GDM1 (cell line): Measurements from ENCODE around the gene D2HGDH.
"Not testable (repeated sequence)": the region's sequence is repeated elsewhere in the genome, so short reads cannot be mapped to it uniquely, and the experiment has no call there.

ENCODE experiments used
- DNase-seq: peaks from one replicate; lab custom pipeline; 2025; lab: John Stamatoyannopoulos, UW

The D2HGDH gene

DNA sequence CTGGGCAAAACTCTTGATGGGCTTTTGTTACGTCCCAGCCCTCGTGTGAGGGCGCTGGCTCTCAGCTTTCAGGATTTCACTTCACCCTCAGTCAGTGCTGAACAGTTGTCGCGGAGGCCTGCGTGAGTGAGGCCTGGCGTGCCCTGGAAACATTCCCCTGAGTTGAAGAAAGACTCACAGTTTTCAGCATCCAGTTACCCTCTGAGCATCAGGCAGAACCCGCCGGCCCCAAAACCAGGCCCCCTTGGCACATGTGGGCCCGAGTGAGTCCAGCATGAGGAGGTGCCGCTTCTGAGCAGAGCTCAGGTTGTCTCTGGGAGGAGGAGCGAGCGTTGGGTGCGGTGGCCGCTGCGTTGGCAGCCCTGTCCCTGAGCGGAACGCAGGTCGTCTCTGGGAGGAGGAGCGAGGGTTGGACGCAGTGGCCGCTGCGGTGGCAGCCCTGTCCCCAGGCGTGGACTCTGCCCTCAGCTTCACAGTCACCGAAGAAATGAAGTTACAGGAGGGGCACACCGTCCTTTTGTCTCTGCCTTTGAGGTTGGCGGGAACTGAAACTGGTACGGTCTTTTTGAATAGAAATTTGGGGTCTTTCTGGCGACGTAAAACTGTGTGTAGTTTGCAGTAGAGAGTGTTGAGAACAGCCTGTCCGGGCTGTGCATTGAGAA lies 74.4 kb downstream of the D2HGDH start, which contains the start of gene NEU4:
Gene NEU4 (plus strand): TSS at position 473 of the 662 bp plus-strand sequence. CDS start 5,292 bp downstream, outside the sequence.
- DNase-seq = no peak

DNA sequence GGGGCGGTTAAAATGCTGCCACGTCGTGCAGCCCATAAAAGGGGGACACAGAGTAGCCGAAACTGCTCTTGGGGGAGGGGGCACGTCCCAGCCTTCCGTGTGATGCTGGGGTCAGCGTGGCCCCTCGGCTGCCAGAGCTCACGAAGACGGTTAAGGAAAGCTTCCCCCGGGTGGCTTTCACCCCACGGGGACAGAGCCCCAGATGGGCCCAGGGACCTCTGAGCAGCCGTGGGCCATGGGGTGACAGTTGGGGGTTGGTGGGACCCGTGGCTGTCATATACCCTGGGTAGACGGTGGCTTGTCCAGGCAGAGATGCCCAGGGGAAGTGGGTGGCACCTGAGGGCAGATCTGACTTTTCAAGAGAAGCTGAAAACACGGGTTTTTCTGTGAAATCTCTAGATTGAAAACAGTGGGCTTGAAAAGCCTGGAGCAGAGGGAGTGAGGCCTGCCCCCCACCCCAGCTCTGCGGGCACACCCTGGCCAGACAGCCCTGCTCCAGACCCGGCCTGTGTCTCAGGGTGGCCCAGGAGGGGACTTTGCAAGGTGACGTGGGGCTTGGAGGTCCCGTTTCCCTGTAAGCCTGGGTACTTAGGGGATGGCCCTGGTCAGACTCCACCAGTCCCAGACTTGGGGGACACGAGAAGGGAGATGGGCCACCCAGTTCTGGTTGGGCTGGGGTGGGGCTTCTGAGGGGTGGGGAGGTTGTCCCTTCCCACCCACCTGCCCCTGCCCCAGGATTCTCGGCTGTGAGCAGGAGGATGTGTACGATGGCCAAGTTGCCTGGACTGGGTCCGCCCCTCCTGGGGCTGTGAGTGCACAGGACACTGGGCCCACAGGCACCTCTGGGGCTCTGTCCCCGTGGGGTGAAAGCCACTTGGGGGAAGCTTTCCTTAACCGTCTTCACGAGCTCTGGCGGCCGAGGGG lies 75.2 kb downstream of the D2HGDH start:
- DNase-seq = no peak

DNA sequence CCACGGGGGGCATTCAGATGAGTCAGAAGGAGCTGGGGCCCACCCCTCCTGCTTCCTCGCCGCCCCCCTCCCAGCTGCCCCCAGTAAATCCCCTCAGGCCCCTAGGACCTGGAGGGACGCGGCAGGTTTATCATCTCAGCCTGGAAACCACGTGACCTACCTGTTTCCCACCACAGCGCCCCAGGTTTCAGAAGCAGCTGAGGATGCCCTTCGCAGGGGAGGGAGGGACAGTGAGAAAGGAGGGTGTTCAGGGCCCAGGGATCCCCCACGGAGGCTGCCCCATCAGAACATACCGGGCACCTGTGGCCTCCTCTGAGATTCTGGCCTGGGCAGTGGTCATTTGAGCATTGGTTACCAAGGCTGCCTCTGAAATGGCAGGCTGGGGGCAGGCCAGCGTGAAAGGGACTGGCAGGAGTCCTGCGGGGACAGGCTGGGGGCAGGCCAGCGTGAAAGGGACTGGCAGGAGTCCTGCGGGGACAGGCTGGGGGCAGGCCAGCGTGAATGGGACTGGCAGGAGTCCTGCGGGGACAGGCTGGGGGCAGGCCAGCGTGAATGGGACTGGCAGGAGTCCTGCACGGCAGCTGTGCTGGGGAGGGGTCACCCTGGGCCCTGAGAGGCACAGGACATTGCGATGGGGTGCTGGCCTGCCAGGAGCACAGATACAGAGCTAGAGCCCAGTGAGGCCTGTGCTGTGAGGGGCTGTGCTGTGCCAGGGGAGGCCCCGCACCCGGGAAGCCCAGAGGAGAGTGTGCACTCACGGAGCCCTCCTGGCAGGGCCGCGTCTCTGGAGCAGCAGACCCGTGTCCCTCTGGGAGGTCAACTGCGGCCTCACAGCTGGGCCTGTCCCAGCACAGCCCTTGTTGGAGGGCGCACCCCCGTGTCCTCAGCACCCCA lies 76.1 kb downstream of the D2HGDH start:
- no peak for DNase-seq

DNA sequence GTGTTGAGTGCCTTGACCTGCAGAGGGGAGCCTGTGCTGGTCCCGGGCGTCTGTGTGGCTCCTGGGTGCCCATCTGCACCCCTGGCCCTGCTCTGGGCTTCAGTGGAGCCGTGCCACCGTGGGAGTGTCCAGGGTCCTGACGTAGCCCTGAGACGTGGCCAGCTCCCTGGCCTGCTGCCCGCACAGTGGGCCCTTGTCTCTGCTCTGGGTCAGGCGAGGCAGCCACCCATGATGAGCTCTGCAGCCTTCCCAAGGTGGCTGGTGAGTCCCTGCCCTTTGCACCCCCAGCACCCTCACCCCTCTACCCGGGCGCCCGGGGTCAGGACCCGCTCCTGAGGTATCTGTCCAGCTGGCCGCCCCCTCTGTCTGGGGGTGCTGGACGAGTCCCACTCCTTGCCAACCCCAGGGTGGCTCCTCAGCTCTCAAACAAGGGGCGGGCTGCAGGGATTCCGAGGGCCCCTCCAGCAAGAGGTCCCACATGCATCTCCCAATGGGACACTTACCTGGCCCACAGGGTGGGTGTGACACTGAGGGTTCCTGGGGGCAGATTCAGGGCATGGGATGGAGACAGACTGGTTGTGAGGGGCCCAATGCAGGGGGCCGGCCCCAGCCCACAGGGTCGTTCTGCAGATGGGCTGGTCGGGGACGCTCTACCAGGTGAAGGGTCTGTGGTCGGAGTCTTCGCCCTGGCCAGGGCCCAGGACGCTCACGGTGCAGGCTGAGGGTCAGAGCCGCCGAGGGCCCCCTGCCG lies 76.9 kb downstream of the D2HGDH start:
- DNase-seq = no peak

DNA sequence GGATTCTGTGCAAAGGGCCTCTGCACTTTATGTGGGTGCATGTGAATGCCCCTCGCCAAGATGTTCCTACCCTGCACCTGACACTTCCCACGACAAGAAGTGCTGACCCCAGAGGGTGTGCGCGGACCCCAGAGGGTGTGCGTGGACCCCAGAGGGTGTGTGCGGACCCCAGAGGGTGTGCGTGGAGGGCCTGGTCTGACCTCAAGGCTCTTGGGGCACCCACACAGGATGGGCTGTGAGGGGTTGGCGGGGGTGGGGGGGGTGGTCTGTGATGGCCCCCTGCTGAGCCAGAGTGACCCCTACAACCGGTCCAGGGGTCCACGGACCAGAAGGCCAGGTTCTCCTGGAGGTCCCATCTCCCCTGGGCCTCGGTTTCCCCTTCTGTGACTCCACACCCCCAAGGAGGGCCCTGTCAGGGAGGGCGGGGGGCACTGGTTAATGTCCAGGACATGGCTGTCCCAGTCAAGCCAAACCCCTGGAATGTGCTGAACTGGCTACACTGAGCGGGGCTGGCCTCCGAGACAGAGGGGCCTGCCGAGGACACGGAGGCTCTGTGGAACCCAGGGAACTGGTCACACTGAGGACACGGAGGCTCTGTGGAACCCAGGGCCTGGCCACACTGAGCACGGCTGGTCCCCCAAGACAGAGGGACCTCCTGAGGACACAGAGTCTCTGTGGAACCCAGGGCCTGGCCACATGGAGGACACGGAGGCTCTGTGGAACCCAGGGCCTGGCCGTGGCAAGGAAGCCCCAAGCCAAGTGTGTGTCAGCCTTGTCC lies 77.7 kb downstream of the D2HGDH start:
- no peak for DNase-seq

DNA sequence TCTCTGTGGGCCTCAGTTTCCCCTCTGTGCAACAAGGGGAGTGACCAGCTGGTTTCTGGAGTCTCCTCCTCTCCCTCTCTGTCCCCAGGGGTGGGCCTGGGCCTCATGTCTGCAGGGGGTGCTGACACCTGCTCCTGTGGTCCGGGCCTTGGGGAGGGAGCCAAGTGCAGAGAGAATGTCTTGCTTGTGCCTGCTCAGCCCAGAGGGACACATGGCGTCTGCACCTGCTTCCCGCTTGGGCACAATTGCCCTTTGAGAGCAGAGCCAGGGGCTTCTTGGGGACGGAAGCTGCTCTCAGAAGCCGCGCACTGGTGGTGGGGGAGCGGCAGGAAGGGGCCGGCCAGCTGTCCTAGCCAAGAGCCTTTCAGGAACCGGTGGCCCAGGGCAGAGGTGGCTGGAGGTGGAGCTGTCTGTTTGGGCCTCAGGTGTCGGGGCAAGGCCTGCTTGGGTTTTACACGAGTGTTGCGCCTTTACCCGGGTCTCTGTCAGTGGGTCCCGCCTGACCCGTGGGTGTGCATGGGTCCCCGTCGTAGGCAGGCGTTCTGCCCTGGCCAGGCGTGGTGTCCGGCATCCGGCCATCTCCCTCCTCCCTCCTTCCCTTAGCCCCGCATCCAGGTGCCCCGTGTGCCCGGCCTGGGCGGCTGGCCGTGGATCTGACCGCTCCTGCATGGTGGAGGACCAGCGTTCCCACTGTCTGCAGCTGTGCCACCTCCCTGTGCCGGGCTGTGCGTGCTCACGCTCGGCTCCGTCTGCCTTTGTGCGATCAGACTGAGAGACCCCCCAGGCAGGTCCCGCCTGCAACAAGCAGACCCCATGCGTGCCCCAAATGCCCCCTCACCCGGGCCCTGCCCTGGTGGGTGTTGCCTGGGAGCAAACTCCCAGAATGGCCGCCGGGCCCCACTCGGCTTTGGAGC lies 78.6 kb downstream of the D2HGDH start:
- DNase-seq = no peak

DNA sequence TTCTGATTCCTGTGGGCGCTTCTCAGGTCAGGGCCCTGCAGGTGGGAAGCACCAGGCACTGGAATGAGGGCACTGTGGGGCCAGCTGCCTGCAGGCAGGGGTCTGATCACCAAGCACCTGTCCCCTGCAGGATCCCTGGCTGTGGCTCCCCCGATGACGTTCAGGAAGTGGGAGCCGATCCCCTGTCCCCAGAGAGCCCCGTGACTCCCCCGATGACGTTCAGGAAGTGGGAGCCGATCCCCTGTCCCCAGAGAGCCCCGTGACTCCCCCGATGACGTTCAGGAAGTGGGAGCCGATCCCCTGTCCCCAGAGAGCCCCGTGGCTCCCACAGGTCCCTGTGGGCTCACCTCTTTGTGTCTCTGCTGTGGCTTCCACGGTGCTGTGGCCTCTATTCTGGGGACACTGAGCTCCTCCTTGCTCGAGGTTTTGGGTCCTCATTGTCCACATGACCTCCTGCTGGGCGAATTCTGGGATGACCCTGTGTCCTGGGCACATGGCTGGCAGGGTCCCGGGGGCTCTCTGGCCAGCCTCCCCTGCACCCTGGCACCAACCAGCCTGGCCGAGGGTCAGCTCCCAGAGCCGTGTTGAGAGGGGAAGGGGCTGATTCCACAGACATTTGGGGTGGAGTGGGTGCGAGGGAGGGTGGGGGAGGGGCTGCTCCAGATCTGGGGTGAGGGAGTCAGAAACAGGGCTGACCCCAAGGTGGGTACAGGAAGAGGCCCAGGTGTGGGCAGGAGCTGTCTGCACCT lies 79.4 kb downstream of the D2HGDH start:
- DNase-seq = no peak

DNA sequence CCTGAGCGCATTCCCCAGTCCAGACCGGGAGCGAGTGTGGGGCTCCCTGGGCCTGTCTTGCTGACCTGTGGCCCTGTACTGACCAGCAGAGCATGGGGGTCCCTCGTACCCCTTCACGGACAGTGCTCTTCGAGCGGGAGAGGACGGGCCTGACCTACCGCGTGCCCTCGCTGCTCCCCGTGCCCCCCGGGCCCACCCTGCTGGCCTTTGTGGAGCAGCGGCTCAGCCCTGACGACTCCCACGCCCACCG lies 79.9 kb downstream of the D2HGDH start:
- no peak for DNase-seq

DNA sequence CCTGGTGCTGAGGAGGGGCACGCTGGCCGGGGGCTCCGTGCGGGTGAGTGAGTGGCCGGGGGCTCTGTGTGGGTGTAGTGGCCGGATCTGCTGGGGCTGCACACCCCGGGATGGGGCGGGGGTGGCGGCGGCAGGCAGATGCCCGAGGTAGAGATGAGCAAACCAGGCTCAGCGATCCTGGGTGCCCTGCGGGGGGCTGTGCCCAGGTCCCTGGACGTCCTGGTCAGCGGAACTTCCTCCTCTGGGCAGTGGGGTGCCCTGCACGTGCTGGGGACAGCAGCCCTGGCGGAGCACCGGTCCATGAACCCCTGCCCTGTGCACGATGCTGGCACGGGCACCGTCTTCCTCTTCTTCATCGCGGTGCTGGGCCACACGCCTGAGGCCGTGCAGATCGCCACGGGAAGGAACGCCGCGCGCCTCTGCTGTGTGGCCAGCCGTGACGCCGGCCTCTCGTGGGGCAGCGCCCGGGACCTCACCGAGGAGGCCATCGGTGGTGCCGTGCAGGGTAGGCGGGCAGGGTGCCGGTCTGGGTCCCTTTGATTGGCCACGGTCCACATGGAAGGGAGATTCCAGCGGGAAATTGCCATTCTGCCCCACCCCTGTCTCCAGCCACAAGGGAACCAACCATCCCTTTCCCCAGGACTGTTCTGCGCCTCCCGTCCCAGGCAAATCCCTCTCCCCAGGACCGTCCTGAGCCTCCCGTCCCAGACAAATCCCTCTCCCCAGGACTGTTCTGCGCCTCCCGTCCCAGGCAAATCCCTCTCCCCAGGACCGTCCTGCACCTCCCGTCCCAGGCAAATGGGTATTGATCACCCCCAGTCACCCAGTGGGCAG lies 80.4 kb downstream of the D2HGDH start:
- DNase-seq = no peak

DNA sequence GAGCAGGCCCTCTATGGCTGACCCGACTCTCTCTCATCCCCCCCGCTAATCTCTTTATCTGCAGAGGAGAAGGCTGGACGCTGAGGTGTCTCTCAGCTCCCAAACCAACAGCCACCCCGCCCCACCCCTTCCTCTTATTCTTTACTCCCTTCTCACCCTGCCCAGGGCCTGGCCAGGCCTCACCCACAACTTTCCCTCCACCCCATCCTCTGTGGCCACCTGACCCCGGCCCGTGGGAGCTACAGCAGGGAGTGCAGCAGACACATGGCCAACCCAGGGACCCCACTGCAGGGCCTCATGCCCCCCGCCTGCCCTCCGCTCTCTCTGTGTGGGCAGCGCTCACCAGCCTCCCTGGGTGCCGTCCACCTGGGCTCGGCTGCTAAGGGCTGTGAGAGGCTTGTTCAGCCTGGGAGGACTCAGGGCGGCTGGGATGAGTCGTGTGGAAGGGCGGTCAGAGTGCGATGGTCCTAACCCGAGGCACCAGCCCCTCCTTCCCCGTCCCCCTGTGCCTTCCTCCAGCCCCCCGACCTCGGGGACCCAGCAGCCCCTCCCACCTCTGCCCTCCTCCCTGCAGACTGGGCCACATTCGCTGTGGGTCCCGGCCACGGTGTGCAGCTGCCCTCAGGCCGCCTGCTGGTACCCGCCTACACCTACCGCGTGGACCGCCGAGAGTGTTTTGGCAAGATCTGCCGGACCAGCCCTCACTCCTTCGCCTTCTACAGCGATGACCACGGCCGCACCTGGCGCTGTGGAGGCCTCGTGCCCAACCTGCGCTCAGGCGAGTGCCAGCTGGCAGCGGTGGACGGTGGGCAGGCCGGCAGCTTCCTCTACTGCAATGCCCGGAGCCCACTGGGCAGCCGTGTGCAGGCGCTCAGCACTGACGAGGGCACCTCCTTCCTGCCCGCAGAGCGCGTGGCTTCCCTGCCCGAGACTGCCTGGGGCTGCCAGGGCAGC lies 81.3 kb downstream of the D2HGDH start:
- DNase-seq = no peak

DNA sequence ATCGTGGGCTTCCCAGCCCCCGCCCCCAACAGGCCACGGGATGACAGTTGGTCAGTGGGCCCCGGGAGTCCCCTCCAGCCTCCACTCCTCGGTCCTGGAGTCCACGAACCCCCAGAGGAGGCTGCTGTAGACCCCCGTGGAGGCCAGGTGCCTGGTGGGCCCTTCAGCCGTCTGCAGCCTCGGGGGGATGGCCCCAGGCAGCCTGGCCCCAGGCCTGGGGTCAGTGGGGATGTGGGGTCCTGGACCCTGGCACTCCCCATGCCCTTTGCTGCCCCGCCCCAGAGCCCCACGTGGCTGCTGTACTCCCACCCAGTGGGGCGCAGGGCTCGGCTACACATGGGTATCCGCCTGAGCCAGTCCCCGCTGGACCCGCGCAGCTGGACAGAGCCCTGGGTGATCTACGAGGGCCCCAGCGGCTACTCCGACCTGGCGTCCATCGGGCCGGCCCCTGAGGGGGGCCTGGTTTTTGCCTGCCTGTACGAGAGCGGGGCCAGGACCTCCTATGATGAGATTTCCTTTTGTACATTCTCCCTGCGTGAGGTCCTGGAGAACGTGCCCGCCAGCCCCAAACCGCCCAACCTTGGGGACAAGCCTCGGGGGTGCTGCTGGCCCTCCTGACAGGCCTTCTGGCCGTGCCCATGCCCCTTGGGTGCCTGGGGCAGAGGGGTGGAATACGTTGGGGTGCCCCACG lies 82.1 kb downstream of the D2HGDH start:
- no peak for DNase-seq

DNA sequence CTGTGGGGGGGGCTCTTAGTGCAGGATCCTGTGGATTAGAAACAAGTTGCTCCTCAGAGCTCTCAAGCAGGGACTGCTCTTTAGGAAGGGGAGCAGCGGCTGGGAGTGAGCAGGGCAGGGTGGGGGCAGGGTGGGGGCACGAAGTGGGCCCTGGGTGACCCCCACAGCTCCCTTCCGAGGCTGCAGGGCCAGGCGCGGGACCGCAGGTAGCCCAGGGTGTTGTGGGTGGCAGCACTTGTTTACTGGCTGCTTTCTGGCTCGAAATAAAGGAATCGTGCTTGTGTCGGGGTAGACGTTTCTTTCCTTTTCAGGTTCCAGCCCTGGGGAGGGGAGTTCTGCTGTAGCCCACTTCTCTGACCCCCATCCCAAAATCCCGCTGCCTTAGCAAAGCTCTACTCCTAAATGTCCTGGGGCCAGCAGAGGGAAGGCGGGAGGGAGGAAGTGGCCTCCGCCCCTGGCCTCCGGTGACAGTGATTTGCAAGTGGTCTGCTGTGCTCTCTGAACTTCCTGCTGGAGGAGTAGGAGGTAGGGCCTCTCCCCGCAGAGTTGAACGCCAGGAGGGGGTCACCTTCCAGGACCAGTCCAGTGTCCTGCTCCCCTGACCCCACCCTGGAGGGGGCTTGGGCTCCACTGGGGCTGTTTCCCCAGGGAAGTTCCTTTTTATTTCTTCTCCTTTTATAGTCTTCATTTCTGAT lies 82.8 kb downstream of the D2HGDH start:
- DNase-seq = no peak

DNA sequence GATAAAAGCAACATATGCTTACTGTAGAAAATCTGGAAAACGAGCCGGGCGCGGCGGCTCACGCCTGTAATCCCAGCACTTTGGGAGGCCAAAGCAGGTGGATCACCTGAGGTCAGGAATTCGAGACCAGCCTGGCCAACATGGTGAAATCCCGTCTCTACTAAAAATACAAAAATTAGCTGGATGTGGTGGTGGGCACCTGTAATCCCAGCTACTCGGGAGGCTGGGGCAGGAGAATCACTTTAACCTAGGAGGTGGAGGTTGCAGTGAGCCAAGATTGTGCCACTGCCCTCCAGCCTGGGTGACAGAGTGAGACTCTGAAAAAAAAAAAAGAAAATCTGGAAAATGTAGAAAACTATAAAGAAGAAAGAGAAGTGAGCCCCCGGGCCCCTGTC lies 83.4 kb downstream of the D2HGDH start:
- not testable (repeated sequence) for DNase-seq
